Muscle layer of duodenum (tissue), 2 donors: ENCODE data around the gene STK33.

Experiments used
- H3K27ac ChIP-seq: one replicate; pipeline ENCODE4 v1.7.0; 2013; ENCODE audit warnings: mild to moderate bottlenecking, low read length
- H3K27me3 ChIP-seq: one replicate; pipeline ENCODE4 v1.7.0; 2013; ENCODE audit warnings: low read depth, mild to moderate bottlenecking, control low read depth, low read length
- H3K36me3 ChIP-seq, 2 donors: one replicate each; pipeline ENCODE4 v1.7.0; 2013; ENCODE audit warnings: low read length in 2 of 2, control low read depth in 1 of 2, mild to moderate bottlenecking in 1 of 2; ENCODE audit not compliant: insufficient read depth in 2 of 2, control insufficient read depth in 1 of 2
- H3K4me1 ChIP-seq, 2 donors: one replicate each; pipeline ENCODE4 v1.7.0; 2013; ENCODE audit warnings: low read length in 2 of 2, mild to moderate bottlenecking in 2 of 2, control low read depth in 1 of 2, moderate library complexity in 1 of 2; ENCODE audit not compliant: insufficient read depth in 2 of 2, control insufficient read depth in 1 of 2
- H3K4me3 ChIP-seq, 2 donors: one replicate each; pipeline ENCODE4 v1.7.0; 2013; ENCODE audit warnings: low read length in 2 of 2, low read depth in 1 of 2, mild to moderate bottlenecking in 1 of 2
- H3K9me3 ChIP-seq, 2 donors: one replicate each; pipeline ENCODE4 v1.7.0; 2013; ENCODE audit warnings: low read length in 2 of 2, control low read depth in 1 of 2, mild to moderate bottlenecking in 1 of 2; ENCODE audit not compliant: control insufficient read depth in 1 of 2
- donor health status: healthy.

Gene STK33

DNA sequence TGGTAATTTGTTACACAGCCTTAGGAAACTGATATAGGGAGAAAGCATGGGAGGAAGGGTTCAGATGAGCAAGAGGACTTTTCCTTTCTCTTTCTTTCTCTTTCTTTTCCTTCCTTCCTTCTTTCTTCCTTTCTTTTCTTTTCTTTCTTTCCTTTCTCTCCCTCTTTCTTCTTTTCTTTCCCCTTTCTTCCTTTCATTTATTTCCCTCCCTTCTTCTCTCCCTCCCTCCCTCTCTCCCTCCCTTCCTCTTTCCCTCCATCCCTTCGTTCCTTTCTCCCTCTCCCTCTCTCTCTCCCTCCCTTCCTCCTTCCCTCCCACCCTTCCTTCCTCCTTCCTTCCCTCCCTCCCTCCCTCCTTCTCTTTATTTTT lies 222.5 kb downstream of the STK33 start:
- Histone ChIP-seq H3K9me3 (no peaks in the 10 kb centered on the region), H3K4me3 (no peak overlapping the region), H3K4me1 (no peaks in the 10 kb centered on the region), H3K36me3 (no peaks in the 10 kb centered on the region), H3K27ac (no peak overlapping the region), H3K27me3 (no peaks in the 10 kb centered on the region)

DNA sequence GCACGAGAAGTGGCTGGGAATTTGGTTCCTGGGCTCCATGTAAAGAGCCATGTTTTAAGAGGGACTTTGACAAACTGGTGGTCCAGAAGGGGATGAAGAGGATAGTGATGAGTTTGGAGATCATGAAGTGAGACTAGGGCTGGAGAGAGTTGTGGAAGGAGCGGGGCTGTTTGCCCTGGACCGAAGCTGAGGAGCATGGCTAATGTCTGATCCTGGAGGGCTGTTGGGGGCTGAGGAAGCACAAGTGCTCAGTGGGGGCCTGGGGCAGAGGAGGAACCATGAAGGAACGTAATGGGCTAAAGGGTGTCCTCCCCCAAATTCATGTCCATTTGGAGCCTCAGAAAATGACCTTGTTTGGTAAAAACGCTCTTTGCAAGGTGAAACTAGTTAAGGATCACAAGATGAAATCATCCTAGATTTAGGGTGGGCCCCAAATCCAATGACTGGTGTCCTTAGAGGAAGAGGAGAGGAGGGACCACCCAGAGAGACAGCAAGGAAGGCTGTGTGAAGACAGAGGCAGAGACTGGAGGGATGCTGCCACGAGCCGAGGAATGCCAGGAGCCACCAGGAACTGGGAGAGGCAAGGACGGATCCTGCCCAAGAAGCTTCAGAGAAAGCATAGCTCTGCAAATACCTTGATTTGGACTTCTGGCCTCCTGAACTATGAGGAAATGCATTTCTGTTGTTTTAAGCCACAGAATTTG lies 223.1 kb downstream of the STK33 start:
- no peaks in the 10 kb centered on the region for H3K36me3 ChIP-seq
- no peak overlapping the region for H3K27ac ChIP-seq
- no peak overlapping the region for H3K4me3 ChIP-seq
- no peaks in the 10 kb centered on the region for H3K4me1 ChIP-seq
- no peaks in the 10 kb centered on the region for H3K27me3 ChIP-seq
- no peaks in the 10 kb centered on the region for H3K9me3 ChIP-seq

DNA sequence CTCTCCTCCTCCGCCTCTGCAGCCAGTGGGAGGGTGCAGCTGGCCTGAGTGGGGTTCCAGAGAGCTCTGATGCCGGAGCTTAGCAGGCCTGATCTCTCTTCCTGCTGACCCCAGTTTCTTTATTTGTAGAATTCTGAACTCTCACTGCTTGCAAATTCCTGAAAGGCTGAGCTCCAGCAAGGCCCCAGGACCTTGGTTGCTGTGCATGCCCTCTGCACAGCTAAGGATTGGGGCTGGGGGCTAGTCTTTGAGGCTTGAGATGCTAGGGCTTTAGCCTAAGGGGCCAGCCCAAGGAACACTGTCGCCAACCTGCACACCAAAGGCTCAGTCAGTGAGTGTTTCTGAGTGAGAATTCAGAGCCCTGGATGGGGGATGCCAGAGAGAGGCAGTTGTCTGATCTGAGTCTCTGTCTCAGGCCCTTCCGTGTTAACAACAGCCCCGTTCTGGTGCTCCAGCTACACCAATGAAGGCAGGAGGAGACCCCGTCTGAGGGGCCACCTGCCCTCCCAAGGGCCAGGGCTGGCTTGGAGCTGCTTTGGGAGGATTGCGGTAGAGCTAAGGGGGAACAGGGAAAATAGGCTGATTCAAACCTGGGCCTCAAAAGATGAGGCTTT lies 224.3 kb downstream of the STK33 start:
- no peaks in the 10 kb centered on the region for H3K9me3 ChIP-seq
- H3K36me3 ChIP-seq = no peaks in the 10 kb centered on the region
- no peak overlapping the region for H3K27ac ChIP-seq
- H3K4me3 ChIP-seq = no peak overlapping the region
- no peaks in the 10 kb centered on the region for H3K27me3 ChIP-seq
- H3K4me1 ChIP-seq = no peaks in the 10 kb centered on the region

DNA sequence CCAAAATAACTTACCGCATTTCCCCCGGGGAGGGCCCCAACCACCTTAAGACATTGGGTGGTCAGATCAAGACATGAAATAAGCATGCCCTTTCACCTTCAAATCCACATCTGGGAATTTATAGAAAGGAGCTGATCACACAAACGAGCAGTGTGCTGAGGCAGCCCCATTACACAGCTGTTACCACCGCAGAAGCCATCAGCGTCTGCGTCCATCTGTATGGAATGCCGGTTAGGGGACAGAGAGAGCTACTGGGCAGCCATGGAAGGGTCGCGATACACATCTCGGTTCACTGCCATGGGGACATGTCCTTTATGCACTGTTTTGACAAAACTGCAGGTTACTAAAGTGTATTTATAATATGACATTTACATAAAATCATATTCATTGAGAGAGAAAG lies 225.3 kb downstream of the STK33 start:
- no peaks in the 10 kb centered on the region for H3K9me3 ChIP-seq
- H3K27ac ChIP-seq = no peak overlapping the region
- H3K4me3 ChIP-seq = no peak overlapping the region
- no peaks in the 10 kb centered on the region for H3K36me3 ChIP-seq
- no peaks in the 10 kb centered on the region for H3K4me1 ChIP-seq
- H3K27me3 ChIP-seq = no peaks in the 10 kb centered on the region

DNA sequence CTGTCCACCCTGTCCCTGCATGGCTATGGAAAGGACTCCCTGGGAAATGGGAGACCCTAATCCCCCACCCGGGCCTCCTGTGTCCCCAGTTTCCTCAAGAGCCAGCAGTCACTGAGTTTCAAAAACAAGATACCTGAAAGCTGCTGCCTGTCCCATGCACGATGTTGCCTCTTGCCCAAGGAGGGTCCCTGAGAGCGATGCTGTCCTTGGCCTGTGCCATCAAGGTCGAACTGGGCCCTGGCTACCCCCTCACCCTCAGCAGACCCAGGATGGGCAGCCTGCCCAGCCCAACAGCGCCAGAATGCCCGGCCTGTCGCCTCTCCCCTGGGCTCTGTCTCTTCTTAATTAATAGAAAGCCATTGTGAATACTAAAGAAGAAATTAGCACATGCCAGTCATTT lies 225.8 kb downstream of the STK33 start:
- Histone ChIP-seq H3K27me3 (no peaks in the 10 kb centered on the region), H3K9me3 (no peaks in the 10 kb centered on the region)

DNA sequence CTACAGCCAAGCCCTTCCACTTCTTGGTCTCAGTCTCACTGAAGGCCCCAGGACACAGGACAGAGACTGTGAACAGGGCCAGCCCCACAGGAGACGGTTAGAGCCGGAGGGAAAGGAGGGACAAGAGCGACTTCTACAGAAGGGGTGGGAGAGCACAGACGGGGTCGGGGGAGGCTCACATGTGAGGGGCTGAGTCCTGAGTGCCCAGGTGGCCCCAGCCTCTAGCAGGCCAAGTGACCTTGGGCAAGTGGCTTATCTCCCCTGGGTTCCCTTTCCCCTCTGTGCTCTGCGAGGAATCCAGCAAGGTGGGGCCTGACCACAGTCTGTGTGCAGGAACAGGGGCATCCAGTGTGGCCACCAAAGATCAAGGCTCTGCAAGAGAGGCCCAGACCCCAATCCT lies 227.7 kb downstream of the STK33 start:
- H3K4me3 ChIP-seq = no peak overlapping the region
- no peaks in the 10 kb centered on the region for H3K9me3 ChIP-seq
- no peak overlapping the region for H3K27ac ChIP-seq
- H3K36me3 ChIP-seq = no peaks in the 10 kb centered on the region
- no peaks in the 10 kb centered on the region for H3K27me3 ChIP-seq
- H3K4me1 ChIP-seq = no peaks in the 10 kb centered on the region

More for the DNA sequence above, 225.8 kb downstream of the STK33 start:
- Histone ChIP-seq H3K36me3 (no peaks in the 10 kb centered on the region), H3K27ac (no peak overlapping the region), H3K4me1 (no peaks in the 10 kb centered on the region), H3K4me3 (no peak overlapping the region)

DNA sequence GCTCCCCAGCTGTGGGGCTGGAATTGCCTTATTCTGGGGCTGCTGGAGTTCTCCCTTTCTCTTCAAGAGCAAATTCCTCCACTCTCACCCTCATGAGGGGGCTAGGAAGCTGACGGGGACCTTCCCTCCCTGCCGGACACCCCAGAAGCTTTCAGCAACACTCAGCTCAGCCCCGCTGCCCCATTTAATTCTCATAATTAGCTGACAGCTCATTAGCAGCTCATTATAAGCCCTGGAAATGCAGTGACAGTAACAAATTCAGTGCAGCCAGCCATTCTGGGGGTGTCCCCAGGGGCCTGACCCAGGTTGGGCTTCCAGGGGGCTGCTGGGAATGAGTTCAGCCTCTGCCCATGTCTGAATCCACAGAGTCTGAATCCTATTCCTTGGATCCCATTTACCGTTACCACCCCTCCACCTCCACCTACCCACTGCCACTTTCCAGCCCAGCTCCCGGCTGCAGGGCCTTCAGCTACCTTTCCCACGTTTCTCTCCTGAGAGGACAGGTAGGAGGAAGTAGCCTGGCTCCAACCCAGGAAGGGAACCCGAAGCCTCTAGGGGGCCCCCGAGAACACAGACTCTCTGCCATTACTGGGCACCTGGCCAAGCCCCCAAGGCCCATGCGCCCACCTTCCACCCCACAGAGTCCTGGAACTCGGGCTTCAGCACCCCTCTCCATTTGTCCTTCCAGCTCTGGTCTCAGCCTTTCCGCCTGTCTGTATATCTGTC lies 228.6 kb downstream of the STK33 start:
- Histone ChIP-seq H3K4me1 (no peaks in the 10 kb centered on the region), H3K36me3 (no peaks in the 10 kb centered on the region), H3K27me3 (no peaks in the 10 kb centered on the region), H3K9me3 (no peaks in the 10 kb centered on the region), H3K4me3 (no peak overlapping the region), H3K27ac (no peak overlapping the region)

DNA sequence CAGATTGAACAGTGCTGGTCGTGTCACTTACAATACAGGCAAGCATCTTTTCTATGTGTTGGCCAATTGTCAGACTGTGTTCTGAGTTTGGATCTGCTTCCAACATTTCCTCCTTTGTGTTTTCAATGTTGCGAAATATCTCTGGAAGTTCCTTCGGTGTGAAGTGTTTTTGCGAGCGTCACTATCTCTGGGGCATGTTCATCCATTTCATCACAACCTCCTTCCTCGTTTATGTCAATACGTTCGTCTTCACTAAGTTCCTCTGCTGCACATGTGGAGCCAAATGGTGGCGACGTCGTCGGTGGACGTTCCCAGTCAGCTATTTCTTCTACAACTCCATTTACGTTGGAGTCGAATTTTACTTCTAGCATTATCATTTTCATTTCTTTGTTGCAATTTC lies 230.1 kb downstream of the STK33 start:
- Histone ChIP-seq H3K27me3 (no peaks in the 10 kb centered on the region), H3K36me3 (no peaks in the 10 kb centered on the region), H3K4me3 (no peak overlapping the region), H3K4me1 (no peaks in the 10 kb centered on the region), H3K9me3 (no peaks in the 10 kb centered on the region), H3K27ac (no peak overlapping the region)

DNA sequence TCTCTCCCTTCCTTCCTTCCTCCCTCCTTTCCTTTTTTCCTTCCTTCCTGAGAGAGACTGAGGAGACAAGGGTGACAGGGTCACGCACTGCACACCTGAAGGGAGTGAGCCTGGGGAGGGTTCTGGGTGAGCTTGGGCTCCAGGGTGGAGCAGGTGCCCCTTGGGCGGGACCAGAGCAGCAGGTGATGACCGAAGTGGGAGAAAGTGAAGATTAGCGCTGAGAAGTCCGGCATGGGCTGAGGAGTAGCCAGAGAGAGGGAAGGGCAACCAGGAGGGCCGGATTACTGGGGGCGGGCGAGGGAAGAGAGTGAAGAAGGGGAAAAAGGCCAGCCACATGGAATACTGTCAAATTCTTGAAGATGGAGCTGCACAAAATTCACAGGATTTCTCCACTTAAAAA lies 231.1 kb downstream of the STK33 start:
- Histone ChIP-seq H3K4me3 (no peak overlapping the region), H3K4me1 (no peaks in the 10 kb centered on the region), H3K36me3 (no peaks in the 10 kb centered on the region), H3K27ac (no peak overlapping the region), H3K9me3 (no peaks in the 10 kb centered on the region), H3K27me3 (no peaks in the 10 kb centered on the region)

DNA sequence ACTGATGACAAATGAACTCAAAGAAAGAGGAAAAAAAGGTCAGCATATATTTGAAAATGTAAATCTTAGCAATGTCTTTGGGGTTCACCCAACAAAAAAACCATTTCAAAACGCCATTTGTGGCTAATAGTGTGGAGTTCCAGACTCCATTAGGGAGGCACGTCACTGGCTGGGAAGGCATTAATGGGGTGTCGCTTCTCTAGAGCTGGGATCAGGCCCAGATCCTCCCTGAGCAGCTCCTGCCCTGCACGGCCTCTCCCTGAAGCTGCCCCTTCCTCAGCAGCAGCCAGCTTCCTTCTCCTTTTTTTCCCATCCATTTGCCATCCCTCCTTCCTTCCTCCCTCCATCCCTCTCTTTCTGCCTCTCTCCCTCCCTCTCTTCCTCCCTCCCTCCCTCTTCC lies 231.5 kb downstream of the STK33 start:
- Histone ChIP-seq H3K4me3 (no peak overlapping the region), H3K36me3 (no peaks in the 10 kb centered on the region), H3K27me3 (no peaks in the 10 kb centered on the region), H3K27ac (no peak overlapping the region), H3K4me1 (no peaks in the 10 kb centered on the region), H3K9me3 (no peaks in the 10 kb centered on the region)

DNA sequence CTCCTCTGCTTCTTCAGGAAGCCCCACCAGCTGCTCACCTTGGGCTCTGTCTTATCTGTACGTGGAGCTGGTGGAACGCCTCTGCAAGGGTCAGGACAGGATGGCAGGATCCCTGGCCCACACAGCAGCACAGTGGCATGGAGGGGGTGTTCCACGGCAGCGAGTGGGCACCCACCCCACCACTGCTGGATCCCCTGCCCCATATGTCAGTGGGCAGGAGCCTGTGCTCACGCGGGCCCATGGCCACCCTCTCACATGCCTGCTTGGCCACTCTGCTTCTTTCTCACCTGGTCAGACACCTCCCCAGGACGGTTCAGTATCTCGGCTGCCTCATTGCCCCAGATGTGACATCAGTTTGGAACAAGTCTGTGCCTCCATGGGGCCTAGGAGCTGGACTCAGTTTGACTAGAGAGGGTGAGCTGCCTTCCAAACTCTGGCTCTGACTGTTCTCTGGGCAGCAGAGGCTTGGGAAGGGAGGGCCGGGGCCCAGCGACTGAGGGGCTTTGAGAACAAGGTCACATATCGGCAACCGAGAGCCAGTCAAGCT lies 232.3 kb downstream of the STK33 start:
- Histone ChIP-seq H3K4me1 (peaks cover 0 to 3% of the 10 kb centered on the region in 2 donors), H3K9me3 (no peaks in the 10 kb centered on the region), H3K36me3 (no peaks in the 10 kb centered on the region), H3K27ac (no peak overlapping the region), H3K4me3 (no peak overlapping the region), H3K27me3 (no peaks in the 10 kb centered on the region)
